Activated naive CD4-positive, alpha-beta T cell treated with anti-CD3 and anti-CD28 coated beads, Interleukin-2, amount 50 U/mL, for 24 hours (primary cell): ENCODE measurements around the gene PPFIBP2.

Experiments used
- H3K27ac Mint-ChIP-seq: one replicate; pipeline ENCODE4 v1.8.0; 2021; ENCODE audit warnings: mild to moderate bottlenecking, mixed read lengths
- H3K27me3 Mint-ChIP-seq: one replicate; pipeline ENCODE4 v1.8.0; 2021; ENCODE audit warnings: mixed read lengths
- H3K36me3 Mint-ChIP-seq: one replicate; pipeline ENCODE4 v1.8.0; 2021; ENCODE audit warnings: mixed read lengths
- H3K4me1 Mint-ChIP-seq: one replicate; pipeline ENCODE4 v1.8.0; 2021; ENCODE audit warnings: mixed read lengths
- H3K4me3 Mint-ChIP-seq: one replicate; pipeline ENCODE4 v1.8.0; 2021; ENCODE audit warnings: mild to moderate bottlenecking, mixed read lengths
- H3K9me3 Mint-ChIP-seq: one replicate; pipeline ENCODE4 v1.8.0; 2021; ENCODE audit warnings: mixed read lengths

PPFIBP2 gene

GRCh38 chr11:7692426-7692825 lies 178.6 kb downstream of the PPFIBP2 start:
- Mint-ChIP-seq H3K4me1 (no peaks in the 10 kb centered on the region), H3K36me3 (no peaks in the 10 kb centered on the region), H3K27ac (no peak overlapping the region)

DNA sequence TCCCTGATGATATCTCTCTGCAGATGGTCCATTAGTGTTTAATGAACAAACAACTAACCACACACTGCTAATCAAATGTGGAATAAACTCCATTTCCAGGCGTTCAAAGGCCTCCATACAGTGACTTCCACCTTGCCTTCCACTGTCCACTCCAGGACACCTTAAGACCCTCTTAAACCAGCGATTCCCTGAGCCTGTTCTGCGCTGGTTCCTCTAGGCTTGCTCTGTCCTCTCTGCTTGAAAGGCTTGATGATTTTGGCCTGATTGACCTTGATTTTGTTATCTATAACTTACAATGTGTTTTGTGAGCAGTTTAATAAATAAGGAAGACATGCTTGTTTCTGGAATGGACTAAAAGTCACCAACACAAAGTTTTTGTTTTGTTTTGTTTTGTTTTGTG lies 180.4 kb downstream of the PPFIBP2 start:
- Mint-ChIP-seq H3K27me3 (peaks cover 24% of the 10 kb centered on the region), H3K27ac (peak overlapping the region; percentile 24), H3K4me3 (no peak overlapping the region), H3K4me1 (no peaks in the 10 kb centered on the region), H3K9me3 (no peaks in the 10 kb centered on the region), H3K36me3 (no peaks in the 10 kb centered on the region)

More at GRCh38 chr11:7692426-7692825, 178.6 kb downstream of the PPFIBP2 start:
- Mint-ChIP-seq H3K9me3 (no peaks in the 10 kb centered on the region), H3K4me3 (no peak overlapping the region), H3K27me3 (peaks cover 28% of the 10 kb centered on the region)

DNA sequence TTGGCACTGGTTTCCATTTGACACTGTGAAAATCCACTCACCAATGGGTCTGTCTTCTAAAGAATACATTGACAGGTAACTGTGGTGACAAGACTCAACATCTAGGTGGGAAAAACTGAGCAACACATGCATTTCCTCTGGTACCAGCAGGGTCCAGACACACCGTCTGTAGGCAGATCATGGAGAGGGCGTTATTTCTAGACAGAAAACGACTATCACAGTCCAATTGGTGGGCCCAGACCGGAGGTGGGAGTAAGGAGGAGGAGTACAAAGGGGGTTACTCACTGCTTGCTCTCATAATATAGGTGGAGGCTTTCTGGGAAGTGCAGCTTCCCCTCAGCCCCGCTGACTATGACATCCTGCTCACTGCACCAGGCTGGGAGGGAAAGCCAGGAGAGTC lies 182.6 kb downstream of the PPFIBP2 start:
- Mint-ChIP-seq H3K9me3 (no peaks in the 10 kb centered on the region), H3K4me1 (no peaks in the 10 kb centered on the region), H3K27ac (no peak overlapping the region), H3K36me3 (no peaks in the 10 kb centered on the region), H3K4me3 (no peak overlapping the region), H3K27me3 (peaks cover 24% of the 10 kb centered on the region)
